ENCODE results near the gene BMF.
A peak's percentile ranks its signal among the peaks of the same experiment; 100 is the strongest.
"Not testable (repeated sequence)": the region's sequence is repeated elsewhere in the genome, so short reads cannot be mapped to it uniquely, and the experiment has no call there.

Gene BMF, protein sequence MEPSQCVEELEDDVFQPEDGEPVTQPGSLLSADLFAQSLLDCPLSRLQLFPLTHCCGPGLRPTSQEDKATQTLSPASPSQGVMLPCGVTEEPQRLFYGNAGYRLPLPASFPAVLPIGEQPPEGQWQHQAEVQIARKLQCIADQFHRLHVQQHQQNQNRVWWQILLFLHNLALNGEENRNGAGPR

GRCh38 chr15:40108855-40109735 is at the start of gene BMF:
Gene BMF, minus strand, starts transcription at chr15:40108879. Its CDS starts 2,793 bp downstream, at chr15:40106086.
- peak; percentile 95 for DNase-seq

DNA sequence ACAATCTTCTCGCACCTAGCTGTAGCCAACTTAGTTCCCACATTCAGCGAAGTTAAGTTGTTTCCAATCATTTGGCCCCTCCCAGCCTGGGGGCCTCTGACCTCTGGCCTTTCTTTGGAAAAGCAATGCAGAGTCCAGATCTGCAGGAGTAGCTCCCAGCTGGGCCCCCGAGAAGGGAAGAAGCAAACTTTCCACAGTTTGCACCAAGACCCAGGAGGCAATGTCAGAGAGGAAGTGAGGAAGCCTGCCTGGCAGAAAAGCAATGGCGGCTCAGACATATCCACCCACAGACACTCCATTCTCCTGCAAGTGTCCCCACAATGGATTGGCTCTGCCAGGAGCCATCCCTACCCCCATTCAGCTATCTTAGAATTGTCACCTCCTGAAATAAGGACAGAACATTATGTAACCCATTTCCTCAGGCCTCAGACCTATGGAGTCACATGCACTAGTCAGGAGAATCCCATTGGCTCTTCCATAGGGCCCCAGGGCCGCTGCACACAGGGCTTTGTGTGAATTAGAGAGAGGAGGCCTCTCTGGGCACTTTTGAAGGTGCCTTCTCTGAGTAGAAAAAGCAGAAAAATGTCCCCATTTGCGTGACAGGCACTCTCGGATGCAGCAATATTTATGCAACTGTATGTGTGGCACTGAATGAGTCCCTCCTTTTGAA is 49.2 kb upstream of the BMF start:
- DNase-seq, result no peak

DNA sequence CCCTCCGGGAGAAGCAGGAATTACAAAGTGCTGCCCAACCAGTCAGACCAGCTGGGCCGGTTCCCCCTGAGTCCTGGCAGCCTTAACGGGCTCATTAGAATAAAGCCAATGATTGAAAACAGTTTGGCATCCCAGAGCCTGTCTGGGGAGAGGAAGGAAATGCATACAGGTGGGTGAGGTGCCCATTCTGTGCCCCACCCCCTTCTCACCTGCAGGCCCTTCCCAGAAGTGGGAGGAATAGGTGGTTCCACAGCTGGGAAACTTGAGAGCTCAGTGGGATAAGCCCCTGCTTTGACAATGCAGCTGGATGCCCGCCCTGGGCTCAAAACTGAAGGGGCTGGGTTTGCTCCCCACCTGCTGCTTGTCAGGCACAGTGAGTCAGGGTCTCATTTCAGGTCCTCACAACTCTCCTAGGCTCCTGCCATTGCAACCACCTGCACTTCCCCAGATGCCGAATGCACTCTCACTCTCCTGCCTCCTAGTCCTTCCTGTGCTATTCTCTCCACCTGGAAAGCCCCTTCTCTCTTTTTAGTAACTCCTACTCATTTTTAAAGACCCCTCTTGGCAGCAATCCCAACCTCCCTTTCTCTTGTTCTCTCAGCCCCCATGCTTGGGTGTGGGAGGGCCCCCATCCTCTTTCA is 46.7 kb upstream of the BMF start:
- no peak for DNase-seq

DNA sequence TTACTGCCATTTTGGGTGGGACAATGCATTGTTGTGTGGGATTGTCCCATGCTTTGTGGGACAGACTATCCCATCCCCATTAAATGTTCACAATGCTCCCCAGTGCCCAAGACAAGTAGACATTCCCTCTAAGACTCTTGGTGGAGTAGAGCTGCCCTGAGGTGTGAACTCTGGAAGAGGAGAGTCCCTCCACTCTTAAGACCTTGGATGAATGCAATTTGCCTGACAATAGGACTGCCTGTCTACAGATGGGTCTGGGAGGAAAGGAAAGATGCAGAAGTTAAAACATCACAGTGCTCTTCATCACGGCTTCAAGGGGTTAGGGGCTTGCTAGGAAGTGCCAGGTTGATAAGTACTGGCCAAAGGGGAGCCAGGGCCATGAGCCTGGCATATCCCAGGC is 46.1 kb upstream of the BMF start:
- DNase-seq, result not testable (repeated sequence)

GRCh38 chr15:40151991-40152390 is 43.3 kb upstream of the BMF start:
- DNase-seq, result no peak

GRCh38 chr15:40151499-40151898 is 42.8 kb upstream of the BMF start:
- no peak for DNase-seq

DNA sequence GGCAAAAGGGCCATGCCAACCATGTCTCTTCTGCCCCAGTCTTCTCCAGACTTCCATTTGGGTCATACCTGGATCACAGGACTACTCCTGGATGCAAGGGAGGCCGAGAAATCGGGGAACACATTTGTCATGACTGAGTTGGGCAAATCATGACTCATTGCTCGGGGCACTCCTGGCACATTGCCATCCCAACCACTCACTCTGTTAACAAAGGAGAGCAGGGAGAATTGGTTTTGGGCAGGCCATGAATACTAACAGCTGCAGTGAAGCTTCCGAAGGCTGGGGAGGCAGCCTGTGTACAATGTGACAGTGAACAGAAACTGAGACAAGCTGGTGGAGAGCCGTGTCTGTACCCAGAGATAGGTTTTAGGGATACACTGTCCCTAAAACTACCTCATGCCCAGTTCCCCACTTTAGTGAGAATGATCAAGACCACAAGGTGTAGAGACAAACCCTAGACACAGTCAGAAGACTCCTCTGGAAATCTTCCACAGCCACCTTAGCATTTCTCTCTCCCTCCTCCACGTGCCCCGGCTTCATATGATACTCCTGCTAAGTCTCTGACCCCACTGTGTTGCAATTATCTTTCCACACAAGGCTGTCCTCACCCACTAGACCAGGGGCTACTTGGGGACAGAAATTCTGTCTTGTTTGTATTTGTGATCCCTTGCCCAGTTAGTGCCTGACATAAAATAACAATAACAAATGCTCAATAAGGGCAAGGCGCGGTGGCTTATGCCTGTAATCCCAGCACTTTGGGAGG is 41.7 kb upstream of the BMF start:
- peak; percentile 80 for DNase-seq

DNA sequence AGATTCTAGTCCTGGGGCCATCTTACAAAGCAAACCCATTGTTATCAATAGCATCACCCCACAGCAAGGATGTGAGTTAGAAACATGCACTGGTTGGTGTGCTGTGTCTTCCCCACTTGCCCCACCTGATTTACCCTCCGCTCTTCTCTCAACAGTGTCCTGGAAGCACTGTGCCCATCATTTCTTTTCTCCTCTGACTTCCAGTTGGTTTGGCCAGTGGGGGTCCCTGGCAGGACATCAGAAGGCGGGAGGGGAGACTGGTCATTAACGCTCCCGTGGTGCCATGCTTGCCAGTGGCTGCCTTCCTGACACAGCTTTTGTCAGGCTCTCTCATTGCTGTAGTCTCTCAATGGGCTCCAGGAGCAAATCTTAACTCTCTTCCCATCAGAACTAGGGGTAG is 40.7 kb upstream of the BMF start:
- DNase-seq, result no peak

GRCh38 chr15:40146037-40146436 is 37.4 kb upstream of the BMF start:
- no peak for DNase-seq

DNA sequence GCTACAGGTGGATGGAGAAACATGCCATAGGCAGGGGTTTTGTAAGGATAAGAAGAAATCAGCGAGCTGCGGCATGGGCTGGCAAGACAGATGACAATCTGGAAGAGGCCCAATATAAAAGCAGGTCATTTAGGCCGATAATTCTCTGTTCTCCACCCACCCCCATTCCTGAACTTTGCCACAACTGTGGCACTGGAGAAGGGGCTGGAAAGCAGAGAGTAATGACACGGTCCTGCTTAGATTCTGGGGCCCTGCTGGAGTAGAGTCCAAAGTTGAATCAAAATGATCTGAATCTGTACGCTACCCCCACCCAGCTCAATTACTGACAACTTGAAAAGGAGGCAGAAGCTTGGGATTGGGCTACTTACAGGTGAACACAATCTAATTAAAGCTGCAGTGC is 33.7 kb upstream of the BMF start:
- DNase-seq, result no peak

DNA sequence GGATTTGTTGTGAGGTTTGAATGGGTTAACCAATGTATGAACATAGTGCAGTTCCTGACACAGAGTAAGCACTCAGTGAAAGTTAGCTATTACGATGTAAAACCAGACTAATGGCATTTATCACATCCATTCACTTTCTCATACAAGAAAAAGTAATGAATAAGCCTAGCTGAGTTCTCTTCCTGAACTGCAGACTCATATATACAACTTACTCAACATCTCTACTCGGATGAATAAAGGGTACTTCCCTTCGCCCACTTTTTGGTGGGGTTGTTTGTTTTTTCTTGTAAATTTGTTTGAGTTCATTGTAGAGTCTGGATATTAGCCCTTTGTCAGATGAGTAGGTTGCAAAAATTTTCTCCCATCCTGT is 29.5 kb upstream of the BMF start:
- not testable (repeated sequence) for DNase-seq

GRCh38 chr15:40137303-40138200 is 28.9 kb upstream of the BMF start:
- no peak for DNase-seq

GRCh38 chr15:40136470-40137302 is 28.0 kb upstream of the BMF start:
- no peak for DNase-seq

DNA sequence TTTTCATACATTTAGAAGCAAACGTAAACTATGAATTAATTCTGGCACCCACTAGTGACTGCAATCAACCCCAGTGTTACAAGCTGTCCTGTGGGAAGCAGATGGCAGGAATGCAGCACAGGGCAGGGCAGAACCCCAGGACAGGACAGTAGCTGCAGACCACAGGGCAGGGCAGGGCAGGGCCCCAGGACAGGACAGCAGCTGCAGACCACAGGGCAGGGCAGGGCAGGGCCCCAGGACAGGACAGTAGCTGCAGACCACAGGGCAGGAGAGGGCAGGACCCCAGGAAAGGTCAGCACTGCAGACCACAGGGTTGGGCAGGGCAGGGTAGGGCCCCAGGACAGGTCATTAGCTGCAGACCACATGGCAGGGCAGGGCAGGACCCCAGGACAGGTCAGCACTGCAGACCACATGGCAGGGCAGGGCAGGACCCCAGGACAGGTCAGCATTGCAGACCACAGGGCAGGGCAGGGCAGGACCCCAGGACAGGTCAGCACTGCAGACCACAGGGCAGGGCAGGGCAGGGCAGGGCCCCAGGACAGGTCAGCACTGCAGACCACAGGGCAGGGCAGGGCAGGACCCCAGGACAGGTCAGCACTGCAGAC is 27.3 kb upstream of the BMF start:
- not testable (repeated sequence) for DNase-seq

DNA sequence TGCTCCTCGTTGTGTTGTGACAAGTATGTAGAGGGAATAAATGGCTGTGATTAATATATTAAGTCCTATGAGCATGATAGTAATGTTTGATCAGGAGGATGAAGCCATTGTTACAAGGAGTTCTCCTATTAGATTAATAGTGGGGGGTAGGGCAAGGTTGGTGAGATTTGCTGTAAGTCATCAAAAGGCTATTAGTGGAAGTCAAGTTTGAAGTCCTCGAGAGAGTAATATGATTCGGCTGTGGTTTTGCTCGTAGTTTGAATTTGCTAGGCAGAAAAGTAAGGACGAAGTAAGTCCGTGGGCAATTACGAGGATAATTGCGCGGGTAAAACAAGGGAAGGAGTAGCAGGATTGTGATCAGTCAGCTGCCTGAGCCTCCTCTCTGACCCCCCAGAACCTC is 26.2 kb upstream of the BMF start:
- DNase-seq, result no peak

- DNase-seq, result no peak
These were observed 24.9 kb upstream of the BMF start for GRCh38 chr15:40133544-40133943.

DNA sequence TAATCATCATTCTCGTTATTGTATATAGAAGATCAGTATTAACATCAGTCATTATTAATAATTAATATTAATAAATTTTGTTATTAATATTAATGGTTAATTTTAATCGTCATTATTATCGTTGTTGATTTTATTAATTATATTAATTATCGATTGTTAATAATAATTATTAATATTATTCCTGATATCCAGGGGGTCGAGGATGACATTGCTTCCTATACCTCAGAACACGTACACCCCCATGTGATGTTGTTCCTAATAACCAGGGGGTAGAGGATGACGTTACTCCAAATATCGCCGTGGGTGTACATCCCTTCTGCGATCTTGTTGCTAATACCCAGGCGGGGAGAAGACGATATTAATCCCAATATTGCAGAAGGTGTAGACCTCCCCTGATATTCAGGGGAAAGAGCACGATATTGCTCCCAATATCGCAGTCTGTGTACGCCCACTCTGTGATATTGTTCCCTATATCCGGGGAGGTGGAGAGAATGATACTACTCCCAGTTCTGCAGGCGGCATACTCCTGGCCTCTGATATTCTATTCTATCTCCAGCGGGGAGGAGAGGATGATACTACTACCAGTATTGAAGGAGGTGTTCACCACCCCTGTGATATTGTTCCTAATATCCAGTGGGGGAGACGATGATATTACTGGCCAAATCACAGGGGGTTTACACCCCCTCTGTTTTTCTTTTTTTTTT is 22.3 kb upstream of the BMF start:
- no peak for DNase-seq

DNA sequence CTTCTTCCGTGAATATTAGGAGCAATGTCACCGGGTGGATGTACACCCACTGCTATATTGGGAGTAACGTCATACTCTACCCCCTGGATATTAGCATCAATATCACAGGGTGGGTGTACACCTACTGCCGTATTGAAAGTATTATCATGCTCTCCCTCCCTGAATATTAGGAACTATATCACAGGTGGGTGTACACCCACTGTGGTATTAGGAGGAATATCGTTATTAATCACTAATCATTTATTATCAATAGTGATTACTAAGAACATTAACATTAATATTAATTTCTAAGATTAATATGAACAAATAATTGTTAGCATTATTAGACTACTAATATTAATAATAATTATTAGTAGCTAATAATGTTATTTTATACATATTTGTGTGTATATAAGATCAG is 21.4 kb upstream of the BMF start:
- no peak for DNase-seq
